CD4-positive, alpha-beta T cell (primary cell): Measurements from ENCODE around the gene TMEM131. TPM values are rescaled to one million over a fixed set of nuclear protein-coding genes. Genes with fewer than 3 reads are reported as not detected.

Experiments
- ATAC-seq: fragments of 200-7000 bp; cut with Tn5 transposase; one replicate; pipeline ENCODE4 v1.10.0; 2022; ENCODE audit warnings: mild to moderate bottlenecking; ENCODE audit not compliant: poor library complexity
- CTCF ChIA-PET: fragments of 350-600 bp; sonication (Branson Sonifier 250); formaldehyde crosslinking; loops from one replicate; lab custom pipeline; 2021; ENCODE audit warnings: antibody characterized with exemption, inconsistent platforms; lab: Charles Lee
- POLR2A ChIA-PET: fragments of 350-600 bp; sonication (Branson Sonifier 250); formaldehyde crosslinking; loops from one replicate; lab custom pipeline; 2021; ENCODE audit warnings: antibody characterized with exemption, inconsistent platforms; lab: Charles Lee
- DNase-seq, 14 experiments: peaks; one replicate each; pipeline ENCODE4 v3.0.0-alpha.2; 2013 to 2020; ENCODE audit warnings: mixed read lengths in 2 of 14
- H3K27ac ChIP-seq, 2 donors: one replicate each; pipeline versions ENCODE4 v1.5.1 to v1.7.0; 2013; ENCODE audit warnings: low read length in 2 of 2, low read depth in 1 of 2, mild to moderate bottlenecking in 1 of 2
- H3K27me3 ChIP-seq, 2 experiments: 1 replicate in 1 of 2; 2 replicates in 1 of 2; pipeline versions ENCODE4 v1.6.1 to v1.7.0; 2013; ENCODE audit warnings: low read length in 2 of 2, control low read depth in 1 of 2, mild to moderate bottlenecking in 1 of 2, moderate library complexity in 1 of 2; ENCODE audit not compliant: insufficient read depth in 2 of 2, control insufficient read depth in 1 of 2
- H3K36me3 ChIP-seq: one replicate; pipeline ENCODE4 v1.6.1; 2013; ENCODE audit warnings: low read length, control low read depth; ENCODE audit not compliant: insufficient read depth
- H3K4me1 ChIP-seq: one replicate; pipeline ENCODE4 v1.6.1; 2013; ENCODE audit warnings: low read length, control low read depth; ENCODE audit not compliant: insufficient read depth
- H3K4me3 ChIP-seq: one replicate; pipeline ENCODE4 v1.5.1; 2013; ENCODE audit warnings: mild to moderate bottlenecking, low read length, moderate library complexity
- H3K9me3 ChIP-seq, 2 experiments: 1 replicate in 1 of 2; 2 replicates in 1 of 2; pipeline versions ENCODE4 v1.6.1 to v1.7.0; 2013; ENCODE audit warnings: low read length in 2 of 2, mild to moderate bottlenecking in 2 of 2, control low read depth in 1 of 2, moderate library complexity in 1 of 2; ENCODE audit not compliant: control insufficient read depth in 1 of 2, insufficient read depth in 1 of 2
- H3K27ac Mint-ChIP-seq: one replicate; pipeline ENCODE4 v1.8.0; 2020; ENCODE audit warnings: mixed read lengths
- H3K27me3 Mint-ChIP-seq: one replicate; pipeline ENCODE4 v1.8.0; 2021; ENCODE audit warnings: mixed read lengths
- H3K36me3 Mint-ChIP-seq: one replicate; pipeline ENCODE4 v1.8.0; 2021; ENCODE audit warnings: low read depth, mixed read lengths
- H3K4me1 Mint-ChIP-seq: one replicate; pipeline ENCODE4 v1.8.0; 2021; ENCODE audit warnings: low read depth, mixed read lengths
- H3K4me3 Mint-ChIP-seq: one replicate; pipeline ENCODE4 v1.8.0; 2020; ENCODE audit warnings: mild to moderate bottlenecking, mixed read lengths
- H3K9me3 Mint-ChIP-seq: one replicate; pipeline ENCODE4 v1.8.0; 2020; ENCODE audit warnings: mixed read lengths
- CTCF ChIP-seq: fragments of 200-600 bp; IDR thresholded peaks from one replicate; pipeline ENCODE4 v1.8.0; 2022; ENCODE audit warnings: antibody characterized with exemption, mild to moderate bottlenecking
- intact Hi-C, 2 experiments: fragments of 100-400 bp; cut with DNase I in 1 of 2; cut with micrococcal nuclease in 1 of 2; formaldehyde crosslinking; loops; one replicate each; pipeline versions ENCODE4 v1.15.1 to v1.9.0; 2023 to 2025; cut with DNase I, micrococcal nuclease
- total RNA-seq, 174 experiments: library from RNA in 2 of 174; stranded (reverse) in 2 of 174; gene quantifications; one replicate each; pipeline ENCODE4 v1.2.3 and lab custom pipeline; 2021 to 2026

The TMEM131 gene
- total RNA-seq, 2 experiments from 2014 or later: 29.2 to 33.6 TPM

- POLR2A ChIA-PET: no interaction called here
- peaks cover 49% of the 10 kb centered on the region for H3K36me3 ChIP-seq
- CTCF ChIA-PET: no interaction called here
Measured at GRCh38 chr2:97796465-97797126, 199.2 kb downstream of the TMEM131 start.

GRCh38 chr2:97792416-97792815 lies 203.3 kb downstream of the TMEM131 start:
- Mint-ChIP-seq H3K27me3 (no peaks in the 10 kb centered on the region), H3K9me3 (no peaks in the 10 kb centered on the region), H3K36me3 (peaks cover 77% of the 10 kb centered on the region), H3K4me3 (no peak overlapping the region), H3K27ac (no peak overlapping the region), H3K4me1 (no peaks in the 10 kb centered on the region)
- CTCF ChIA-PET: no interaction called here
- intact Hi-C loops: no loop called here
- POLR2A ChIA-PET: no interaction called here
- no peak overlapping the region for H3K27ac ChIP-seq
- no peaks in the 10 kb centered on the region for H3K4me1 ChIP-seq
- DNase-seq (no peak), ATAC-seq (no peak)
- H3K4me3 ChIP-seq: no peak overlapping the region
- TF ChIP-seq CTCF: no peak
- no peaks in the 10 kb centered on the region for H3K9me3 ChIP-seq
- peaks cover 59% of the 10 kb centered on the region for H3K36me3 ChIP-seq
- no peaks in the 10 kb centered on the region for H3K27me3 ChIP-seq

More at GRCh38 chr2:97796465-97797126, 199.2 kb downstream of the TMEM131 start:
- Mint-ChIP-seq H3K27ac (no peak overlapping the region), H3K4me1 (no peaks in the 10 kb centered on the region), H3K4me3 (no peak overlapping the region), H3K9me3 (no peaks in the 10 kb centered on the region), H3K27me3 (no peaks in the 10 kb centered on the region), H3K36me3 (peaks cover 86% of the 10 kb centered on the region)
- Histone ChIP-seq H3K27me3 (no peaks in the 10 kb centered on the region), H3K27ac (no peak overlapping the region), H3K9me3 (no peaks in the 10 kb centered on the region), H3K4me3 (no peak overlapping the region), H3K4me1 (no peaks in the 10 kb centered on the region)
- ATAC-seq (no peak), DNase-seq (no peak)
- TF ChIP-seq CTCF: no peak
- intact Hi-C loops: no loop called here

- Histone ChIP-seq H3K4me1 (no peaks in the 10 kb centered on the region), H3K27me3 (no peaks in the 10 kb centered on the region), H3K9me3 (no peaks in the 10 kb centered on the region), H3K36me3 (peaks cover 42% of the 10 kb centered on the region), H3K27ac (no peak overlapping the region), H3K4me3 (no peak overlapping the region)
- ATAC-seq (no peak), DNase-seq (no peak)
- no peak overlapping the region for H3K27ac Mint-ChIP-seq
- peaks cover 52% of the 10 kb centered on the region for H3K36me3 Mint-ChIP-seq
- H3K4me3 Mint-ChIP-seq: no peak overlapping the region
- no peaks in the 10 kb centered on the region for H3K9me3 Mint-ChIP-seq
- POLR2A ChIA-PET: interaction anchor here (0.6 kb wide), 1 partner anchor 13 kb away, joined by 3 read pairs; no protein-coding TSS in a partner anchor
- no peak for TF ChIP-seq CTCF
- H3K27me3 Mint-ChIP-seq: no peaks in the 10 kb centered on the region
- intact Hi-C loops: no loop called here
- no peaks in the 10 kb centered on the region for H3K4me1 Mint-ChIP-seq
- CTCF ChIA-PET: no interaction called here
Measured at GRCh38 chr2:97788986-97789644, 206.6 kb downstream of the TMEM131 start.
